Ovary (tissue), 3 donors: ENCODE results near the gene ALDH7A1.

ENCODE experiments used
- POLR2A ChIP-seq: fragments of 450-650 bp; IDR thresholded peaks from one replicate; pipeline ENCODE4 v1.6.1; 2017; ENCODE audit warnings: antibody characterized with exemption, mild to moderate bottlenecking, moderate library complexity
- TF ChIP-seq, protein P1 (sequence below), 3 donors: fragments of 450-650 bp in 2 of 3; fragments of 200-600 bp in 1 of 3; IDR thresholded peaks; one replicate each; pipeline versions ENCODE4 v1.5.1 to v1.8.0; 2016 to 2022; ENCODE audit warnings: antibody characterized with exemption in 3 of 3, mild to moderate bottlenecking in 1 of 3
- donor health status: DM: no; HTN: no; CAD: no.

DNA sequence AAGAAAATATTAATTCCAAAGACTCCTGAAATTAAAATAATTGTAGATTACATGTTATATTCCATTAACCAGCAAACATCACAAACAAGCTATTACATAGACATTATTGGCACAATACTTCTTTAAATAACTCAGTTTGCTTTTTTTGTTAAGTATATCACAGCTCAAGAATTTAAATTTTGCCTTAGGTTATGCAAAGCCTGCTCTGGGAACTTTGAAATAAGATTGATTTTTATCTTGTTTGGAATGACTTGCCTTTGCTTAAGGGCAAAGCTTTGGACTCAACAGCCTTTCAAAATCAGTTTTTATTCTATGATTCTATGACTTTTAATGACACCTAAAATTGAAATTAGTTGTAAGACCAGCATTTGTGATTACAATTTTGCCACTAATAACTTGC lies 78.2 kb downstream of the ALDH7A1 start:
- TF ChIP-seq, protein P1, sequence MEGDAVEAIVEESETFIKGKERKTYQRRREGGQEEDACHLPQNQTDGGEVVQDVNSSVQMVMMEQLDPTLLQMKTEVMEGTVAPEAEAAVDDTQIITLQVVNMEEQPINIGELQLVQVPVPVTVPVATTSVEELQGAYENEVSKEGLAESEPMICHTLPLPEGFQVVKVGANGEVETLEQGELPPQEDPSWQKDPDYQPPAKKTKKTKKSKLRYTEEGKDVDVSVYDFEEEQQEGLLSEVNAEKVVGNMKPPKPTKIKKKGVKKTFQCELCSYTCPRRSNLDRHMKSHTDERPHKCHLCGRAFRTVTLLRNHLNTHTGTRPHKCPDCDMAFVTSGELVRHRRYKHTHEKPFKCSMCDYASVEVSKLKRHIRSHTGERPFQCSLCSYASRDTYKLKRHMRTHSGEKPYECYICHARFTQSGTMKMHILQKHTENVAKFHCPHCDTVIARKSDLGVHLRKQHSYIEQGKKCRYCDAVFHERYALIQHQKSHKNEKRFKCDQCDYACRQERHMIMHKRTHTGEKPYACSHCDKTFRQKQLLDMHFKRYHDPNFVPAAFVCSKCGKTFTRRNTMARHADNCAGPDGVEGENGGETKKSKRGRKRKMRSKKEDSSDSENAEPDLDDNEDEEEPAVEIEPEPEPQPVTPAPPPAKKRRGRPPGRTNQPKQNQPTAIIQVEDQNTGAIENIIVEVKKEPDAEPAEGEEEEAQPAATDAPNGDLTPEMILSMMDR (IDR thresholded peaks at IDR 0.05), result no peak
- no peak for TF ChIP-seq POLR2A
